HEK293 (cell line): ENCODE data around the gene EYS.

ENCODE experiments used
- CTCF ChIA-PET: fragments of 350-600 bp; formaldehyde crosslinking; extraction: SDS; loops from one replicate; lab custom pipeline; 2021; ENCODE audit warnings: antibody characterized with exemption; lab: Yijun Ruan, JAX
- POLR2A ChIA-PET: fragments of 300-600 bp; formaldehyde crosslinking; extraction: SDS; loops from one replicate; lab custom pipeline; 2020; ENCODE audit warnings: antibody characterized with exemption, inconsistent platforms; lab: Yijun Ruan, JAX
- H3K27ac ChIP-seq: fragments of 200-500 bp; sonication (Bioruptor generic); 2 replicates; pipeline ENCODE4 v1.5.1; 2014; ENCODE audit warnings: low read depth, low read length, control low read depth, inconsistent platforms; ENCODE audit errors: extremely low read depth
- H3K36me3 ChIP-seq, 2 experiments: fragments of 200-500 bp in 1 of 2; sonication (Bioruptor generic) in 1 of 2; 1 replicate in 1 of 2; 2 replicates in 1 of 2; pipeline ENCODE4 v1.5.1; 2014 to 2017; ENCODE audit warnings: inconsistent platforms in 2 of 2, low read length in 2 of 2; ENCODE audit not compliant: control insufficient read depth in 2 of 2, insufficient read depth in 1 of 2
- H3K4me1 ChIP-seq: fragments of 200-500 bp; sonication (Bioruptor generic); 2 replicates; pipeline ENCODE4 v1.5.1; 2014; ENCODE audit warnings: mild to moderate bottlenecking, low read length, inconsistent platforms; ENCODE audit not compliant: control insufficient read depth, insufficient read depth
- H3K4me3 ChIP-seq: 2 replicates; pipeline ENCODE4 v1.5.1; 2011; ENCODE audit warnings: low read depth, mild to moderate bottlenecking, control low read depth, low read length, moderate library complexity
- H3K9me3 ChIP-seq: fragments of 200-500 bp; sonication (Bioruptor generic); 2 replicates; pipeline ENCODE4 v1.5.1; 2014; ENCODE audit warnings: low read depth, low read length, inconsistent platforms; ENCODE audit not compliant: control insufficient read depth, insufficient read depth
- KLF10 ChIP-seq: fragments of 450-650 bp; IDR thresholded peaks from 2 replicates; pipeline ENCODE4 v1.5.1; 2018; ENCODE audit warnings: missing biosample characterization, mild to moderate bottlenecking, missing genetic modification characterization
- TRIM28 ChIP-seq: IDR thresholded peaks from 2 replicates; pipeline ENCODE4 v1.6.1; 2011; ENCODE audit warnings: low read length, control low read depth, borderline replicate concordance
- ZNF121 ChIP-seq: fragments of 450-650 bp; formaldehyde crosslinking; IDR thresholded peaks from 2 replicates; pipeline ENCODE4 v1.5.1; 2016; ENCODE audit warnings: missing biosample characterization, missing genetic modification characterization
- ZNF175 ChIP-seq: fragments of 450-650 bp; formaldehyde crosslinking; IDR thresholded peaks from 2 replicates; pipeline ENCODE4 v1.5.1; 2016; ENCODE audit warnings: missing biosample characterization, missing genetic modification characterization
- ZNF354C ChIP-seq: fragments of 450-650 bp; formaldehyde crosslinking; IDR thresholded peaks from 2 replicates; pipeline ENCODE4 v1.5.1; 2016; ENCODE audit warnings: missing biosample characterization, missing genetic modification characterization, low read depth, borderline replicate concordance
- ZNF473 ChIP-seq: fragments of 450-650 bp; formaldehyde crosslinking; IDR thresholded peaks from 2 replicates; pipeline ENCODE4 v1.5.1; 2017; ENCODE audit warnings: missing biosample characterization, missing genetic modification characterization
- ZNF560 ChIP-seq: fragments of 450-650 bp; formaldehyde crosslinking; IDR thresholded peaks from 2 replicates; pipeline ENCODE4 v1.5.1; 2017; ENCODE audit warnings: missing biosample characterization, missing genetic modification characterization, borderline replicate concordance
- ZNF623 ChIP-seq: fragments of 450-650 bp; formaldehyde crosslinking; IDR thresholded peaks from 2 replicates; pipeline ENCODE4 v1.5.1; 2016; ENCODE audit warnings: missing biosample characterization, missing genetic modification characterization
- ZNF624 ChIP-seq: fragments of 450-650 bp; formaldehyde crosslinking; IDR thresholded peaks from 2 replicates; pipeline ENCODE4 v1.5.1; 2017; ENCODE audit warnings: missing biosample characterization, missing genetic modification characterization
- ZNF707 ChIP-seq: fragments of 450-650 bp; formaldehyde crosslinking; IDR thresholded peaks from 2 replicates; pipeline ENCODE4 v1.5.1; 2016; ENCODE audit warnings: missing biosample characterization, missing genetic modification characterization
- ZNF76 ChIP-seq: fragments of 450-650 bp; formaldehyde crosslinking; IDR thresholded peaks from 2 replicates; pipeline ENCODE4; 2016; ENCODE audit warnings: low read depth, missing biosample characterization, missing genetic modification characterization, borderline replicate concordance
- ZSCAN30 ChIP-seq: fragments of 450-650 bp; IDR thresholded peaks from 2 replicates; pipeline ENCODE4 v1.5.1; 2018; ENCODE audit warnings: missing biosample characterization, mild to moderate bottlenecking, missing genetic modification characterization, moderate library complexity
- TF ChIP-seq, protein P1 (sequence below): fragments of 450-650 bp; formaldehyde crosslinking; conservative IDR thresholded peaks from 2 replicates; pipeline ENCODE4 v1.5.1; 2016; ENCODE audit warnings: low read depth, missing biosample characterization, missing genetic modification characterization
- TF ChIP-seq, protein P2 (sequence below): fragments of 450-650 bp; formaldehyde crosslinking; IDR thresholded peaks from 2 replicates; pipeline ENCODE4 v1.5.1; 2016; ENCODE audit warnings: missing biosample characterization, missing genetic modification characterization
- TF ChIP-seq, protein P3 (sequence below): fragments of 450-650 bp; formaldehyde crosslinking; IDR thresholded peaks from 2 replicates; pipeline ENCODE4 v1.5.1; 2017; ENCODE audit warnings: missing biosample characterization, missing genetic modification characterization
- TF ChIP-seq, protein P4 (sequence below): fragments of 450-650 bp; formaldehyde crosslinking; conservative IDR thresholded peaks from 2 replicates; pipeline ENCODE4 v1.5.1; 2016; ENCODE audit warnings: low read depth, missing biosample characterization, missing genetic modification characterization

Gene EYS

DNA sequence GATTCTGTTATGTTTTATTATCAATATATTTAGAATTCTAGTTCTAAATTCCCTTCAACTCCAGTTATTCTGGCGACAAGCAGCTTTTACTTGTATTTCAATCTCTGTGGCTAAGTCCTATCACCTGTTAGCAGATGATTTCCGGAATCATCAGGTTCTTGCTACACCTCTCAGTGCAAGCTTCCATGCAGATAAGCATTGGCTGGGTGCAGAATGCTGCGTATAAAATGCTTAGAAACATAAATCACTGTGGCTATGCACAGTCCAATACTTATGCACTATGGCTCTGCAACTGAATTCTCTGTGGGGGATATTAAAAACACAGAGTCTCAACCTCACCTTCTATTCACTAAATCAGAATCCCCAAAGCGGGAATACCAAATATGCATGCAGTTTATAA is 720.0 kb downstream of the EYS start:
- ChIA-PET POLR2A (interaction anchor here (0.6 kb wide), 1 partner anchor 21 kb away, joined by 3 read pairs; no protein-coding TSS in a partner anchor), CTCF (no interaction called here)
- Histone ChIP-seq H3K36me3 (no peaks in the 10 kb centered on the region), H3K27ac (no peak overlapping the region), H3K4me3 (no peak overlapping the region), H3K9me3 (no peaks in the 10 kb centered on the region), H3K4me1 (no peaks in the 10 kb centered on the region)
- TF ChIP-seq TRIM28 = no peak

DNA sequence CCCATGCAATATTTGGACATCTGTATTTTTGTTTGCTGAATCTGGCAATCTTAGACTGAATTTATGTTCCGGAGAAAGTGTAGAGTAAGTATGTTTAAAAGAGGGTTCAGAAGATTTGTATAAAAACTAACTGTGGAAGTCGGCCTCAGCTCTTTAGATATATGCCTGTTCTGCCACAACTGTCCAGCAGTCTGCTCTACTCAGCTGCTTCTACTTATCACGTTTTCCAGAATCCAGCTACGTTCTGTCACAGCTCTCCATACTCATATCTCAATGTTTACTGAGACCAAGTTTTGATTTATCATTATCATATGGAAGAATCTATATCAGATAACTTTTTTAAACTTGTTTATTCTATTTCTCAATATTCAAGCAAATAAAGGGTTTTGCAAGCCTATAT is 721.3 kb downstream of the EYS start:
- H3K27ac ChIP-seq = no peak overlapping the region
- ChIA-PET POLR2A (no interaction called here), CTCF (no interaction called here)
- no peaks in the 10 kb centered on the region for H3K4me1 ChIP-seq
- TF ChIP-seq ZNF175 (tag by site-specific recombination) (no peak), KLF10 (tag by site-specific recombination) (no peak), ZNF473 (tag by site-specific recombination) (no peak), ZNF76 (tag by site-specific recombination) (no peak), ZNF121 (tag by site-specific recombination) (no peak), ZNF623 (tag by site-specific recombination) (no peak), ZNF560 (no peak), ZNF624 (no peak), ZSCAN30 (tag by site-specific recombination) (no peak), ZNF707 (tag by site-specific recombination) (no peak), ZNF354C (tag by site-specific recombination) (no peak)
- TF ChIP-seq, protein P1, sequence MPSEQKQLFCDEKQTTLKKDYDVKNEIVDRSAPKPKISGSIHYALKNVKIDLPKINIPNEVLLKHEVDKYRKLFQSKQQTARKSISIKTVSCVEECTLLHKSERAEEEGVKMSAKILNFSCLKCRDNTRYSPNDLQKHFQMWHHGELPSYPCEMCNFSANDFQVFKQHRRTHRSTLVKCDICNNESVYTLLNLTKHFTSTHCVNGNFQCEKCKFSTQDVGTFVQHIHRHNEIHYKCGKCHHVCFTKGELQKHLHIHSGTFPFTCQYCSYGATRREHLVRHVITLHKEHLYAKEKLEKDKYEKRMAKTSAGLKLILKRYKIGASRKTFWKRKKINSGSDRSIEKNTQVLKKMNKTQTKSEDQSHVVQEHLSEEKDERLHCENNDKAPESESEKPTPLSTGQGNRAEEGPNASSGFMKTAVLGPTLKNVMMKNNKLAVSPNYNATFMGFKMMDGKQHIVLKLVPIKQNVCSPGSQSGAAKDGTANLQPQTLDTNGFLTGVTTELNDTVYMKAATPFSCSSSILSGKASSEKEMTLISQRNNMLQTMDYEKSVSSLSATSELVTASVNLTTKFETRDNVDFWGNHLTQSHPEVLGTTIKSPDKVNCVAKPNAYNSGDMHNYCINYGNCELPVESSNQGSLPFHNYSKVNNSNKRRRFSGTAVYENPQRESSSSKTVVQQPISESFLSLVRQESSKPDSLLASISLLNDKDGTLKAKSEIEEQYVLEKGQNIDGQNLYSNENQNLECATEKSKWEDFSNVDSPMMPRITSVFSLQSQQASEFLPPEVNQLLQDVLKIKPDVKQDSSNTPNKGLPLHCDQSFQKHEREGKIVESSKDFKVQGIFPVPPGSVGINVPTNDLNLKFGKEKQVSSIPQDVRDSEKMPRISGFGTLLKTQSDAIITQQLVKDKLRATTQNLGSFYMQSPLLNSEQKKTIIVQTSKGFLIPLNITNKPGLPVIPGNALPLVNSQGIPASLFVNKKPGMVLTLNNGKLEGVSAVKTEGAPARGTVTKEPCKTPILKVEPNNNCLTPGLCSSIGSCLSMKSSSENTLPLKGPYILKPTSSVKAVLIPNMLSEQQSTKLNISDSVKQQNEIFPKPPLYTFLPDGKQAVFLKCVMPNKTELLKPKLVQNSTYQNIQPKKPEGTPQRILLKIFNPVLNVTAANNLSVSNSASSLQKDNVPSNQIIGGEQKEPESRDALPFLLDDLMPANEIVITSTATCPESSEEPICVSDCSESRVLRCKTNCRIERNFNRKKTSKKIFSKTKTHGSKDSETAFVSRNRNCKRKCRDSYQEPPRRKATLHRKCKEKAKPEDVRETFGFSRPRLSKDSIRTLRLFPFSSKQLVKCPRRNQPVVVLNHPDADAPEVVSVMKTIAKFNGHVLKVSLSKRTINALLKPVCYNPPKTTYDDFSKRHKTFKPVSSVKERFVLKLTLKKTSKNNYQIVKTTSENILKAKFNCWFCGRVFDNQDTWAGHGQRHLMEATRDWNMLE (tag by site-specific recombination) = no peak
- TF ChIP-seq, protein P2, sequence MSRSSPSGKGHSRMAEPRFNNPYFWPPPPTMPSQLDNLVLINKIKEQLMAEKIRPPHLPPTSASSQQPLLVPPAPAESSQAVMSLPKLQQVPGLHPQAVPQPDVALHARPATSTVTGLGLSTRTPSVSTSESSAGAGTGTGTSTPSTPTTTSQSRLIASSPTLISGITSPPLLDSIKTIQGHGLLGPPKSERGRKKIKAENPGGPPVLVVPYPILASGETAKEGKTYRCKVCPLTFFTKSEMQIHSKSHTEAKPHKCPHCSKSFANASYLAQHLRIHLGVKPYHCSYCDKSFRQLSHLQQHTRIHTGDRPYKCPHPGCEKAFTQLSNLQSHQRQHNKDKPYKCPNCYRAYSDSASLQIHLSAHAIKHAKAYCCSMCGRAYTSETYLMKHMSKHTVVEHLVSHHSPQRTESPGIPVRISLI = no peak
- TF ChIP-seq, protein P3, sequence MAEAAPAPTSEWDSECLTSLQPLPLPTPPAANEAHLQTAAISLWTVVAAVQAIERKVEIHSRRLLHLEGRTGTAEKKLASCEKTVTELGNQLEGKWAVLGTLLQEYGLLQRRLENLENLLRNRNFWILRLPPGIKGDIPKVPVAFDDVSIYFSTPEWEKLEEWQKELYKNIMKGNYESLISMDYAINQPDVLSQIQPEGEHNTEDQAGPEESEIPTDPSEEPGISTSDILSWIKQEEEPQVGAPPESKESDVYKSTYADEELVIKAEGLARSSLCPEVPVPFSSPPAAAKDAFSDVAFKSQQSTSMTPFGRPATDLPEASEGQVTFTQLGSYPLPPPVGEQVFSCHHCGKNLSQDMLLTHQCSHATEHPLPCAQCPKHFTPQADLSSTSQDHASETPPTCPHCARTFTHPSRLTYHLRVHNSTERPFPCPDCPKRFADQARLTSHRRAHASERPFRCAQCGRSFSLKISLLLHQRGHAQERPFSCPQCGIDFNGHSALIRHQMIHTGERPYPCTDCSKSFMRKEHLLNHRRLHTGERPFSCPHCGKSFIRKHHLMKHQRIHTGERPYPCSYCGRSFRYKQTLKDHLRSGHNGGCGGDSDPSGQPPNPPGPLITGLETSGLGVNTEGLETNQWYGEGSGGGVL = no peak
- TF ChIP-seq, protein P4, sequence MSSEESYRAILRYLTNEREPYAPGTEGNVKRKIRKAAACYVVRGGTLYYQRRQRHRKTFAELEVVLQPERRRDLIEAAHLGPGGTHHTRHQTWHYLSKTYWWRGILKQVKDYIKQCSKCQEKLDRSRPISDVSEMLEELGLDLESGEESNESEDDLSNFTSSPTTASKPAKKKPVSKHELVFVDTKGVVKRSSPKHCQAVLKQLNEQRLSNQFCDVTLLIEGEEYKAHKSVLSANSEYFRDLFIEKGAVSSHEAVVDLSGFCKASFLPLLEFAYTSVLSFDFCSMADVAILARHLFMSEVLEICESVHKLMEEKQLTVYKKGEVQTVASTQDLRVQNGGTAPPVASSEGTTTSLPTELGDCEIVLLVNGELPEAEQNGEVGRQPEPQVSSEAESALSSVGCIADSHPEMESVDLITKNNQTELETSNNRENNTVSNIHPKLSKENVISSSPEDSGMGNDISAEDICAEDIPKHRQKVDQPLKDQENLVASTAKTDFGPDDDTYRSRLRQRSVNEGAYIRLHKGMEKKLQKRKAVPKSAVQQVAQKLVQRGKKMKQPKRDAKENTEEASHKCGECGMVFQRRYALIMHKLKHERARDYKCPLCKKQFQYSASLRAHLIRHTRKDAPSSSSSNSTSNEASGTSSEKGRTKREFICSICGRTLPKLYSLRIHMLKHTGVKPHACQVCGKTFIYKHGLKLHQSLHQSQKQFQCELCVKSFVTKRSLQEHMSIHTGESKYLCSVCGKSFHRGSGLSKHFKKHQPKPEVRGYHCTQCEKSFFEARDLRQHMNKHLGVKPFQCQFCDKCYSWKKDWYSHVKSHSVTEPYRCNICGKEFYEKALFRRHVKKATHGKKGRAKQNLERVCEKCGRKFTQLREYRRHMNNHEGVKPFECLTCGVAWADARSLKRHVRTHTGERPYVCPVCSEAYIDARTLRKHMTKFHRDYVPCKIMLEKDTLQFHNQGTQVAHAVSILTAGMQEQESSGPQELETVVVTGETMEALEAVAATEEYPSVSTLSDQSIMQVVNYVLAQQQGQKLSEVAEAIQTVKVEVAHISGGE = no peak
- TF ChIP-seq, all 188 proteins: peak for 0
- H3K4me3 ChIP-seq = no peak overlapping the region
- no peaks in the 10 kb centered on the region for H3K9me3 ChIP-seq
- H3K36me3 ChIP-seq = no peaks in the 10 kb centered on the region
